Liver (tissue), 9 donors: ENCODE data around the gene GNG13. TPM values are rescaled to one million over a fixed set of nuclear protein-coding genes. Genes with fewer than 3 reads are reported as not detected.

Experiments used
- DNase-seq: peaks from one replicate; pipeline ENCODE4 v3.0.0-alpha.2; 2017; ENCODE audit warnings: low spot score
- H3K27ac ChIP-seq, 2 donors: one replicate each; pipeline ENCODE4 v1.7.0; 2013; ENCODE audit warnings: inconsistent platforms in 2 of 2, low read length in 2 of 2, control low read depth in 1 of 2, low read depth in 1 of 2, mild to moderate bottlenecking in 1 of 2
- H3K27me3 ChIP-seq, 4 donors: one replicate each; pipeline versions ENCODE4 v1.6.1 to v1.7.0; 2013; ENCODE audit warnings: low read length in 3 of 4, inconsistent platforms in 1 of 4, mild to moderate bottlenecking in 1 of 4, moderate library complexity in 1 of 4; ENCODE audit not compliant: control insufficient read depth in 4 of 4, insufficient read depth in 4 of 4
- H3K36me3 ChIP-seq, 4 donors: one replicate each; pipeline versions ENCODE4 v1.6.1 to v1.7.0; 2013; ENCODE audit warnings: low read length in 3 of 4, mild to moderate bottlenecking in 3 of 4, low read depth in 1 of 4, moderate library complexity in 1 of 4; ENCODE audit not compliant: control insufficient read depth in 4 of 4, insufficient read depth in 3 of 4
- H3K4me1 ChIP-seq, 4 donors: one replicate each; pipeline versions ENCODE4 v1.6.1 to v1.7.0; 2013; ENCODE audit warnings: low read length in 3 of 4, mild to moderate bottlenecking in 3 of 4, moderate library complexity in 1 of 4; ENCODE audit not compliant: control insufficient read depth in 4 of 4, insufficient read depth in 4 of 4
- H3K4me3 ChIP-seq, 3 donors: one replicate each; pipeline versions ENCODE4 v1.6.1 to v1.7.0; 2013; ENCODE audit warnings: low read length in 3 of 3, control low read depth in 1 of 3, low read depth in 1 of 3, mild to moderate bottlenecking in 1 of 3
- H3K9ac ChIP-seq, 2 donors: one replicate each; pipeline ENCODE4 v1.7.0; 2013; ENCODE audit warnings: low read length in 2 of 2, mild to moderate bottlenecking in 2 of 2, moderate library complexity in 2 of 2, control low read depth in 1 of 2, low read depth in 1 of 2
- H3K9me3 ChIP-seq, 4 donors: one replicate each; pipeline versions ENCODE4 v1.6.1 to v1.7.0; 2013; ENCODE audit warnings: low read length in 3 of 4; ENCODE audit not compliant: control insufficient read depth in 4 of 4
- ATF3 ChIP-seq: IDR thresholded peaks from 2 replicates; pipeline ENCODE4 v1.6.1; 2016; ENCODE audit warnings: antibody characterized with exemption
- CTCF ChIP-seq: fragments of 150-350 bp; IDR thresholded peaks from 2 replicates; pipeline ENCODE4 v1.5.1; 2017; ENCODE audit warnings: improper control_type of control experiment, low read depth, low read length; ENCODE audit not compliant: missing input control
- EGR1 ChIP-seq, 2 donors: IDR thresholded peaks; 2 replicates each; pipeline ENCODE4 v1.6.1; 2016 to 2018; ENCODE audit warnings: antibody characterized with exemption in 2 of 2, low read depth in 2 of 2
- FOXA1 ChIP-seq: IDR thresholded peaks from 2 replicates; pipeline ENCODE4 v1.6.1; 2016; ENCODE audit warnings: antibody characterized with exemption
- FOXA2 ChIP-seq: IDR thresholded peaks from 2 replicates; pipeline ENCODE4 v1.6.1; 2016; ENCODE audit warnings: antibody characterized with exemption
- GABPA ChIP-seq, 2 donors: IDR thresholded peaks in 1 of 2; conservative IDR thresholded peaks in 1 of 2; 2 replicates each; pipeline ENCODE4 v1.6.1; 2016; ENCODE audit warnings: antibody characterized with exemption in 2 of 2, mild to moderate bottlenecking in 1 of 2, moderate library complexity in 1 of 2
- HNF4A ChIP-seq, 2 donors: conservative IDR thresholded peaks; 2 replicates each; pipeline ENCODE4 v1.6.1; 2016; ENCODE audit warnings: antibody characterized with exemption in 2 of 2, mild to moderate bottlenecking in 2 of 2
- HNF4G ChIP-seq: IDR thresholded peaks from 2 replicates; pipeline ENCODE4 v1.6.1; 2016; ENCODE audit warnings: antibody characterized with exemption
- JUND ChIP-seq, 2 donors: IDR thresholded peaks; 2 replicates each; pipeline ENCODE4 v1.6.1; 2016; ENCODE audit warnings: antibody characterized with exemption in 2 of 2
- NR2F2 ChIP-seq: IDR thresholded peaks from 2 replicates; pipeline ENCODE4 v1.6.1; 2016; ENCODE audit warnings: antibody characterized with exemption
- RAD21 ChIP-seq, 2 donors: IDR thresholded peaks; 2 replicates each; pipeline ENCODE4 v1.6.1; 2016; ENCODE audit warnings: antibody characterized with exemption in 2 of 2, mild to moderate bottlenecking in 2 of 2
- REST ChIP-seq: IDR thresholded peaks from 2 replicates; pipeline ENCODE4 v1.6.1; 2016; ENCODE audit warnings: antibody characterized with exemption, mild to moderate bottlenecking
- RXRA ChIP-seq, 2 donors: IDR thresholded peaks; 2 replicates each; pipeline ENCODE4 v1.6.1; 2017 to 2018; ENCODE audit warnings: antibody characterized with exemption in 2 of 2, mild to moderate bottlenecking in 1 of 2
- SP1 ChIP-seq: IDR thresholded peaks from 2 replicates; pipeline ENCODE4 v1.6.1; 2018; ENCODE audit warnings: antibody characterized with exemption, mild to moderate bottlenecking
- TAF1 ChIP-seq: conservative IDR thresholded peaks from 2 replicates; pipeline ENCODE4 v1.6.1; 2016; ENCODE audit warnings: antibody characterized with exemption, mild to moderate bottlenecking
- YY1 ChIP-seq: IDR thresholded peaks from 2 replicates; pipeline ENCODE4 v1.6.1; 2016; ENCODE audit warnings: antibody characterized with exemption, mild to moderate bottlenecking
- ZBTB33 ChIP-seq: IDR thresholded peaks from 2 replicates; pipeline ENCODE4 v1.6.1; 2016; ENCODE audit warnings: antibody characterized with exemption
- WGBS: extraction: QIAGEN DNeasy Blood & Tissue Kit; methylation state at CpG from one replicate; pipeline ENCODE4 v1.1.7; 2013; 5-methylcytosine and 5-hydroxymethylcytosine counted together
- polyA plus RNA-seq, 2 donors: library from polyadenylated mRNA; stranded (reverse) in 1 of 2; unstranded in 1 of 2; fragments of 200-250 nt in 1 of 2; fragments of >200 nt in 1 of 2; fragmentation: Nextera tagmentation in 1 of 2; extraction: Ambion mirVana in 1 of 2; gene quantifications; one replicate each; pipeline versions ENCODE4 v1.2.1 to v1.2.3, GENCODE V29; 2013 to 2015
- total RNA-seq, 2 donors: library from RNA; depleted of rRNA; stranded (reverse); fragments of >200 nt; gene quantifications; one replicate each; pipeline ENCODE4 v1.2.3, GENCODE V29; 2014
- TF ChIP-seq, protein P1 (sequence below): IDR thresholded peaks from 2 replicates; pipeline ENCODE4 v1.6.1; 2016; ENCODE audit warnings: antibody characterized with exemption
- donor health status: healthy.
- donor health status: healthy.
- donor health status: healthy.
- donor health status: healthy.
- donor health status: healthy.

Gene GNG13
- total and polyA plus RNA-seq, 4 donors = not detected

DNA sequence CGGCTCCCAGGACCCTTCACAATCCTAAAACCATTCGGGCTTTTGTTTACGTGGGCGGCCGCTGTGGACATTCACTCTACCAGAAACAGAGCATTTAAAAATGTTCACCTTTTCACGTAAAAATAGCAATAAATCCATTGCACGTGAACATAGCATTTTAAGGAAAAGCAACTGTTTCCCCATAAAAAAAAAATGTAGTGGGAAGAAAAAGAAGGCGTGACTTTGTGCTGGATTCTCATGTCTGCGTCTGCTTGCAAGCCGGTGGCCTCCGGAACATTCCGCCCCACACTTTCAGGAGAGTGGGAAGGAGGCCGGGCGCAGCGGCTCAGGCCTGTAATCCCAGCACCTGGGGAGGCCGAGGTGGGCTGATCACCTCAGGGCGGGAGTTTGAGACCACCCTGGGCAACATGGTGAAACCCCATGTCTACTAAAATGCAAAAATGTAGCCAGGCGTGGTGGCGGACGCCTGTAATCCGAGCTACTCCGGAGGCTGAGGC, 13.4 kb upstream of the GNG13 start:
- WGBS = 64% methylated on average over 22 of the region's 22 CpGs
- TF ChIP-seq JUND (IDR thresholded peaks at IDR 0.05) = no peak
- no peak for TF ChIP-seq REST
- no peak for TF ChIP-seq ATF3
- no peak for TF ChIP-seq GABPA (IDR thresholded peaks at IDR 0.05 in 1 of 2, conservative IDR thresholded peaks at IDR 0.05 in 1 of 2)
- no peak for TF ChIP-seq HNF4A (conservative IDR thresholded peaks at IDR 0.05)
- TF ChIP-seq, protein P1, sequence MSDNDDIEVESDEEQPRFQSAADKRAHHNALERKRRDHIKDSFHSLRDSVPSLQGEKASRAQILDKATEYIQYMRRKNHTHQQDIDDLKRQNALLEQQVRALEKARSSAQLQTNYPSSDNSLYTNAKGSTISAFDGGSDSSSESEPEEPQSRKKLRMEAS = no peak
- TF ChIP-seq RAD21 (IDR thresholded peaks at IDR 0.05) = no peak
- no peak for TF ChIP-seq EGR1 (IDR thresholded peaks at IDR 0.05; ENCODE audit: low read depth in 2 of 2)
- TF ChIP-seq FOXA2 = no peak
- TF ChIP-seq FOXA1 = no peak
- TF ChIP-seq ZBTB33 = no peak
- no peak for TF ChIP-seq RXRA (IDR thresholded peaks at IDR 0.05)
- no peak for TF ChIP-seq CTCF
- TF ChIP-seq HNF4G = no peak
- TF ChIP-seq SP1 = no peak
- TF ChIP-seq TAF1 = no peak
- no peak for TF ChIP-seq YY1
- TF ChIP-seq NR2F2 = no peak
- Histone ChIP-seq H3K9me3 (no peaks in the 10 kb centered on the region), H3K4me3 (no peak overlapping the region), H3K27ac (no peak overlapping the region), H3K9ac (no peak overlapping the region), H3K4me1 (no peaks in the 10 kb centered on the region), H3K36me3 (no peaks in the 10 kb centered on the region), H3K27me3 (peaks cover 2 to 9% (median 6%) of the 10 kb centered on the region in 4 donors)
- DNase-seq = no peak
